NCI-H1105 treated with DMSO at 0.1 percent for 48 hours (cell line): ENCODE data around the gene PHLDB1.

Source experiments
- DNase-seq: peaks from one replicate; lab custom pipeline; 2025; lab: John Stamatoyannopoulos, UW

Gene PHLDB1

DNA sequence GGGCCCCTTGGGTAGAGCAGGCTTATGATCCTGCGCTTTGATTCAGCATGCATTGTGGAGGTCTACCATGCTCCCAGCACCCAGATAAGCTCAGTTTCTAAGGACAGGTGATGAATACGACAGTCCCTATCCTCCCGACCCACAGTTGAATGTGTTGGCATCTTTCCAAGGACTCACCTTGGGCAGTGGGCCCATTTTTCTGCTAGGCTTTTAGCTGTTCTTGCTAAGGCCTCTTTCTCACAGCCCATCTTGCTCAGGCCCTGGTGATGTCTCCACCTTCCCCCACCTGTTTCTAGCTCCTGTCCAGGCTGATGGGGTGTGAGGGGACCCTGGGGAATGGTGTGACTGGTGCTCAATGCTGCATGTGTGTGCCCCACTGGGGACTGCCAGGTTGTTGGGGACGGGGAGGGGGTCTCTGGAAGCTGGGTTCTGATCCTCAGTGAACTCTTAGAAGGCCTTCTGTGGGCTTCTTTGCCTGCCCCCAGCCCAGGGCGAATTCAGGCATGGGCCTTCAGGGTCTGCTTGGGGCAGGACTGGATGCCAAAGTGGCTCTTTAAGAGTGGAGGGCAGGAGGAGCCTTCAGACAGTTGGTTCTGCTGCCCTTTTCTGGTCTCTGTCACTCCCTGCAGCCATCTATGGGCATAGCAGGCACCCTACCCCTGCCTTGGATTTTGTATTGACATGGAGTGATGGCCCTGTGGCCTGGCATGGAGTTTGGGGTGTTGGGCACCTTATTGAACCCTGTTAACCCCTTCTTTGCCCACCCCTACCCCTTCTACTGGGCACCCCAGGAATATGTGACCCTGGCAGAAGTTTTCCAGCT, 33.1 kb downstream of the PHLDB1 start:
- DNase-seq: peak; percentile 92

DNA sequence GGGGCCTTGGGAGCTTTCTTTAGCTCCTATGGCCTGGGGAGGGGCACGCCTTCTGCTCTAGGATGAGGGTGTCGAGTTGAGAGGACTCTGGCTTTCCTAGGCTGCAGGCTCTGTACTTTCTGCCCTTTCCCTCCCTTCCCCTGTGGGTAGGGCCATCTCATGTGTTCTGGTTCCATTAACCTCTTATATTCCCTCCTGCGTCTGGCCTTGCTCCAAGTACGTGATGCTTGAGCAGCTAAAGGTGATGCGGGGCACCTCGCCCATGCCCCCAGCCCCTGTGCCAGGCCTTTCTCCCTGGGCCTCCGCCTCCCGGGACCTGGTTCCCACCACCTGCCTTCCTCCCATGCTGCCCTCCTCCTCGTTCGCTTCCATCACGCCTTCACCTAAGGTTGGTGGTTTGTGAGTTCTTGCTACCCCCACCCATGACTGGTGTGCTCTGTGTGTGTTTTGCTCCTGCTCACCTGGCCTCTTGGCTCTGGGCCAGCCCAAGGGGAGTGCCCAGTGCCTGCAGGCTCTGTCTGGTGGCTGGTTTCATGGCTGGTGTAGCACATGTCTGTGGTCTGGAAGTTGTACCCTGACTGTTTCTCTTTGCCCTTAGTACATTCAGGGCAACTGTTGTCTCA, 34.1 kb downstream of the PHLDB1 start:
- DNase-seq: peak; percentile 99

DNA sequence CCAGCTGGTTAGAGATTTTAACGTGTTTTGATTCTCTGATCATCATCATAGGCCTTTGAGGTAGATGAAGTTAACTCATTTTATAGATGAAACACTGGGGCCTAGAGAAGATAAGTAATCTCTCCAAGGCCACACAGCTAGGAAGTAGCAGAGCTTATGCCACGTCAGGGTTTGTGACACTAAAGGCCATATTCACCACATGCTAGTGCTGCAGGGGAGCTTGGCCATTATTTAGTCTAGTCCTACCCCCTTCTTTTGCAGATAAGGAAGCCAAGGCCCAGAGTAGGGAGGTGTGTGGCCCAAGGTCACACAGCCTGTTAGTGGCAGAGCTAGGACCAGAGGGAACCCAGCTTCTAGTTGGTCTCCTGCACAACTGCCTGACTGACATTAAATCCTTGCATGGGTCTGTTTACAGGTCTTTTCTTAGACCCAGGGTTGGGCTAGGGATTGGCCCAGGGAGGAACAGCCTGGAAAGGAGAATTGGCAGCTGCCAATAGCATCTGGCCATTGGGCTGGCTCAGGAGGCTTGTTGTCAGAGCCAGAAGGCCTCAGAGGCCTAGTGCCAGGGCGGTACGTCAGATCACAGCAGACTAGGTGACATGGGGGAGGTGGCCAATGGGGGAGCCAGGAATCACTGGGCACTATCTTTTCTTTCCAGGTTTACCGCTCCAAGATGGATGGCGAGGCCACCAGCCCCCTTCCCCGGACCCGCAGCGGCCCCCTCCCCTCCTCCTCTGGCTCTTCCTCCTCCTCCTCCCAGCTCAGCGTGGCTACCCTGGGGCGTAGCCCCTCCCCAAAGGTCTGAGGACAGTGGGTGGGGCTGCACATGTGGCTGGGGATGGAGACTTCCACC, 36.0 kb downstream of the PHLDB1 start:
- no peak for DNase-seq

DNA sequence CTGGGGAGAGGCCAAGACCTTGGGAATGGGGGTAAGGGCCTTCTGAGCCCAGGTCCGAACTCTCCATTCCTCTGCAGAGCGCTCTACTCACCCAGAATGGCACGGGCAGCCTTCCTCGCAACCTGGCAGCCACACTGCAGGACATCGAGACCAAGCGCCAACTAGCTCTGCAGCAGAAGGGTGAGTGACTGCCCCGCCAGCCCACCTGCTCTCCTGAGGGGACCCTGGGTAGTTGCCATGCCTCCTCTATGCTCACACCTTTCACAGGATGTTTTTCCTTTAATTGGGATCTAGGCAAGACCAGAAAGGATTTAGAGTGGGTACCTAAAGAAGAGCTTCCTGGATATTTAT, 36.6 kb downstream of the PHLDB1 start:
- DNase-seq: no peak

DNA sequence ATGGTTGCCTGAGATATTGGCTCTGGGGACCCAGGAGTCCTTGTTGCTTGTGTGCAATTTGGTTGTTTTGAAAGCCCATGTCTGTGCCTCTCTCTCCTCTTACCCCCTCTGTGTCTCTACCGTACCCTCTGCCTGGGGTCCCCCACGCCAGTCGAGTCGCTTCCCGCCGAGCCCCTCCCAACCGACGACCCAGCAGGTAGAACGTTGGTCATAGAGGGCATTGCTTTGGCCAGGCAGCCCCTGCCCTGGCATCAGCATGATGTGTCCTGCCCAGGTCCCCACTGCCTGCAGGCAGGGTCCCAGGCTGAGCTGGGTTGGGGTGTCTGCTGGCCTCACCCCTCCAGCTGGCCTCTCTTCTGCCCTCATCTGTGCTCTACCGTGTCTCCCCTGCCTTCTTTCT, 37.1 kb downstream of the PHLDB1 start:
- DNase-seq: no peak

DNA sequence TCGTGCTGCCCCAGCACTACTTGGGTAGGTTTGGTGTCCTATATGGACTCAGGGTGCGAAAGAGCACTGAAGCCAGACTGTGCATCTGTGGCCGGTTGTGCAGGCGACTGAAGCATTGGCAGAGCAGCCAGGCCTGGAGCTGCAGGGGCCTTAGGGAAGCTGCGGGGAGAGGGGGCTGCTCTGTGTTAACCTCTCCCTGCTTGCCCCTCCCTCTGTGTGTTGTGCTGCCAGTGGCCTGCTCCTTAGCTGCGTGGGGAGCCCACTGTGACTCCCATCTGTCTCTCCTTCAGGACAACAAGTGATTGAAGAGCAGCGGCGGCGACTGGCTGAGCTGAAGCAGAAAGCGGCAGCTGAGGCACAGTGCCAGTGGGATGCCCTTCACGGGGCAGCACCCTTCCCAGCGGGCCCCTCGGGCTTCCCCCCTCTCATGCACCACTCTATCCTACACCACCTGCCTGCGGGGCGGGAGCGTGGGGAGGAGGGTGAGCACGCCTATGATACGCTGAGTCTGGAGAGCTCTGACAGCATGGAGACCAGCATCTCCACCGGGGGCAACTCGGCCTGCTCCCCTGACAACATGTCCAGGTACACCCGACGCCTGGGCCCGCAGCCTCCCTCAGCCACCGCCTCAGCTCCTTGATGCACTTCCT, 37.8 kb downstream of the PHLDB1 start:
- no peak for DNase-seq

DNA sequence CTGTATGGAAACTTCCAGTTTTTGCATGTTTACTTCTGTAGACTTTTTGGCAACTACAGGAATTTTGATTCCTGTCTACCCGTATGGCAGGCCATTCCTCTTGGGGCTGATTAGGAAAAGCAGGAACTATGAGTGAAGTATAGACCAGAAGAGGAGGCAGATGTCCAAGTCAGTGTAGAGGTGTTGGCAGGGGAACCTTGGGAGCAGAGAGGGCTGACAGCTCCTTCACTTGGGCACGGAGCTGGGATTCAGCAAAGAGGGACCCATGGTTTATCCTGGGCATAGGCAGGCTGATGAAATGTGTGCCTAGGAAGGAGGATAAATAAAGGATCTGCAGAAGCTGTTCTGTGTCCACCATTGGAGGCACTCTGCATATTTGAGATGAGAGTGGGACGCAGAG, 39.0 kb downstream of the PHLDB1 start:
- DNase-seq: no peak

DNA sequence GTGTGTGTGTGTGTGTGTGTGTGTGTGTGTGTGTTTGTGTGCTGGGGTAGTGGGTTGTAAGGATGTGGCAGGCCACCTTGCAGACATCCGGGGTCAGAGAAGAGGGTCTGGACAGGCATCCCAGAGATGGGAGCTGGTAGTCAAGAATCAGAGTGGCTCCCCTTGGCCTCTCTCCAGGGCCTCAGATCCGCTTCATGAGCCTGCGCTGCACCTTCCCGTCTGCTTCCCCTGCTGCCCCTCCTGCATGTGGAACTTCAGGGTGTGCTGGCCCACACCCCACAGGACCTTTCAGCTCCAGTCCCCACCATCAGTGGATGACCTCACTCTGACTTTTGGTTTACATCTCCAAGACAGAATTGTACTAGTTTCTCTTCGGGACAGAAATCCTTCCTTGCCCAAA, 40.9 kb downstream of the PHLDB1 start:
- no peak for DNase-seq

DNA sequence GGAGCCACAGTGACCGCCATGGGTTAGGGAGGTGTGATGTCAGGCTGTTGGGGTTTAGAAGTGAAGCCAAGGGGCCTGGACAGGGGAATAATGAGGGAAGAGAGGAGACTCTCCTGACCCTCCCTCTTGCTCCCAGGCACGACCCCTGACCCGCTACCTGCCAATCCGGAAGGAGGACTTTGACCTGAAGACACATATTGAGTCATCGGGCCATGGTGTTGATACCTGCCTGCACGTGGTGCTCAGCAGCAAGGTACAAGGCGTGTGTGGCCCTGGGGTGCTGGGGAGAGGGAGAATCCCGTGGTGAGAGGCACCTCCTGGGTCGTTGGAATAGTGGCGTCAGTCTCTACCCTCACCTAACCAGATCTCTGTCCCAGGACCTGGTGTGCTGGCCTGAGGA, 42.5 kb downstream of the PHLDB1 start:
- DNase-seq: no peak

DNA sequence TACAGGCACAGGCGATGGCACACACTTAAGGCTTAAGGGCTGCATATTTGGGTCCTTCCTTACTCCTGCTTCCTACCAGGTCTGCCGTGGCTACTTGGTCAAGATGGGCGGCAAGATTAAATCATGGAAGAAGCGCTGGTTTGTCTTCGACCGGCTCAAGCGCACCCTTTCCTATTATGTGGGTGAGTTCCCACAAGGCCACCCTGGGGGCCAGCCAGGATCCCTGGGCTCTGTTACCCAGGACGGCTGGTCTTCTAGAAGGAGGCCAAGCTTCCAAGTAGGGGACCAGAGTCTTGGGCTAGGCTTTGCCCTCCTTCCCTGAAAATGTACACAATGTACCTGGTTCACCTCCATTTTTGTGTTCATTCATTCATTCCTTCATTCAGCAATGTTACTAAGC, 43.0 kb downstream of the PHLDB1 start:
- no peak for DNase-seq

DNA sequence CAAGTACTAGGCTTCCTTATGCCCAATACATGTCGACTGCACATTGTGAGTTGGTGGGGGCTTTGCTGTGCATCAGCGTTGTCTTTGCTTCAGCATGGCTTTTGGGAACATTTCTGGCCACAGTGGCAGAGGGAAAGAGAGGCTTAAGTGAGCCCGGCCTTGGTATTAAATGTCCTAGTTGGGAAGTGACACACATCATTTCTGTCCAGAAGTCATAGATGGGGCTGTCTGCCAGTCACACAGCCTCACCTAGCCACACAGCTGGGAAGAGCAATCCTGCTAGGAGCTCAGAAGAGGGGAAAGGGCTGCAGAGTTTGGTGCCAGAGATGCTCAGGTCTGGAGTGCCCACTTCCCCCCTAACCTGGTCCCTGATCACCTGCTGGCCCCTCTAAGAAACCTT, 44.4 kb downstream of the PHLDB1 start:
- no peak for DNase-seq

DNA sequence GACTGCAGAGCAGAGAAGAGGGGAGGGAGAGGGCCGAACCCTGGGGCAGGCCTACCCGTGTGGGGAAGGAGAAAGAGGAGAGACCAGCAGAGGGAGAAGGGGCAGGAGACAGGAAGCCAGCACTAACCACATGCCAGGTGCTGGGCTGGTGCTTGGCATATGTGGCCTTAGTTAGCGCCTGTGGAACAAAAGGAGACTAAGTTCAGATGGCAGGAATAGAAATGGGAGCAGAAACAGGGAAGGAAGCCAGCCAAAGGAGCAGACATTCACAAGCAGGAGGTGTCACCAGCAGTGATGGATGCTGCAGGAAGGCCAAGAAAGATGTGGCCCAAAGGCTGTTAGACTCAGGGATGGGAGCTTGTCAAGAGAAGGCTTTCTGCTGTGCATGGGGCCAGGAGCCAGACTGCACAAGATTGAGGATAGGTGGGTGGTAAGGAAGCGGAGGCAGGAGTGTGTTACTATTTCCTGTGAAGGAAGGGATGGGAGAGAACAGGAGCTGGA, 45.3 kb downstream of the PHLDB1 start:
- no peak for DNase-seq

DNA sequence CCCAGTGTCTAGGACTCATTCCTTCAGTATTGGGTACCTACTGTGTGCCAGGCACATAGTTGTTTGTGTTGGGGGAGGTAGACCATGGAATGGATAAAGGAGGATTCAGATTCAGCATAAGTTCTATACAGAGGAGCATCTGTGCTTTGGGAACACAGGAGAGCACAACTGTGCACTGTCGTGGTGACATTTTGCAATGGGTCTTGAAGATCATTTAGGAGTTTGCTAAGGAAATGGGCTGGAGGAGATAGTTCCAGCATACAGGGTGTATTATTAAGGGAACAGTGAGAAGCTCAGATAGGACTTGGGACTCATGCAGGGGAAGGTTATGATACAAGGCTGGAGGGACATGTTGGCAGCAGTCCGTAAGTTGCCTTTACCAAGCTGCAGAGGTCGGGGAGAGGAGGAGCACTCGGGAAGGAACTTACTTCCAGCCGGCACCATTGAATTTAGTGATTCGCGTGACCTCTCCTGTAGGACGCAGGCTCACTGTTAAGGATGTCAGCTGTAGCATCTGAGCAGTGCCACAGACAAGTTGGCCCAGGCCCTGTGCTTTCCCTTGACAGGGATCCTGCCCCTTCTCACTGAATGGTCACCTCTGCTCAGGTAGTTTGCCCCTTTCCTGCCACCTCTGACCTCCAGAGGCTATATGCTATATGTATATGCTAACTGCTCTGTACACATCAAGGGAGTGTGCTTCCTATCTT, 46.4 kb downstream of the PHLDB1 start:
- DNase-seq: no peak

DNA sequence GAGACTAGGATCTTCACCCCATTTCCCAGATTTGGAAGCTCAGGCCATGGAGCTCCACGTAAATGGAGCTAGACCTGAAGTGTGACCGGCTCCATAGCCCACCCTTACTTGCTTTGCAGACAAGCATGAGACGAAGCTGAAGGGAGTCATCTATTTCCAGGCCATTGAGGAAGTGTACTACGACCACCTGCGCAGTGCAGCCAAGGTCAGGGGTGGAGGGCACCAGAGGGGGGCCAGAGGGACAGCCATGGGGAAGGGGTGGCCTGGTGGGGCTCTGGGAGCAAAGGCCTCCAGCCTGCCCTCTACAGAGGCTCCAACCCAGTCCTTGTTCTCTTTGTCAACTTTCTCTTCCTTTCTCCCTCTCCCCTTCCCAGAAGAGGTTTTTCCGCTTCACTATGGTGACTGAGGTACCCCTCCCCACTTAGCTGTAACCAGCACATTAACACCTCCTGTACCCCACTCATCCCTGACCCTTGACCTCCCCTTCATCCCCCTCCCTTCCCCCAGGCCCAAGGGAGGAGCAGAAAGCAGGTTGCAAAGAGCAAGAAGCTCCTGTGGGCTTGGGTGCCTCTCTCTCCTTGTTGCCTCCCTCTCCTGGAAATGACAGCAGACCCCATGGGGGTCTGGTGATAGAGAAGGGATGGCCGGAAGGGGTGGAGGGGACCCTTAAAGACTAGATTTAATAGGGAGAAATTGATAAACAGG, 48.2 kb downstream of the PHLDB1 start:
- DNase-seq: no peak

DNA sequence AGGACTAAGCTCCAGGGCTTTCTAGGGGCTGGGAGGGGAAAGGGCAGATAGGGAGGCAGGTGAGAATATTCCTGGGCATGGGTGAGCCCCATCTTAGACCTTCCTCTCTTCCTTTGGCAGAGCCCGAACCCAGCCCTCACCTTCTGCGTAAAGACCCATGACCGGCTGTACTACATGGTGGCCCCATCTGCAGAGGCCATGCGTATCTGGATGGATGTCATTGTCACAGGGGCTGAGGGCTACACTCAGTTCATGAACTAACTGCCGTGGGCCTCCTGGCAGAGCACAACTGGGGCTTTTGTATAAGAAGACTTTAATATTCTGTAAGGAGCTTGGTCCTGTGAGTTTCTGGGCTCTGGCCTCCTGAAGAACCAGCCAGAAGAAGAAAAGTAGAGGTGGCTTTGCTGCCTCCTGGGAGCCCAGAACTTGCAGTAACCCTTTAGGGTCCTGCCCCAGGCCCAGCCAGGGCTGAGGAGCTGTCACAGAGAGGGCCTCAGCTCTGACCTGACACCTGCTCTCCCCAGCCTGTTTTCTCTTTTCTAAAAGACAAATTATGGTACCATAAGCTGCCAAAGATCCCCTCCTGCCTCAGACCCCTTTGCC, 49.2 kb downstream of the PHLDB1 start:
- DNase-seq: no peak

DNA sequence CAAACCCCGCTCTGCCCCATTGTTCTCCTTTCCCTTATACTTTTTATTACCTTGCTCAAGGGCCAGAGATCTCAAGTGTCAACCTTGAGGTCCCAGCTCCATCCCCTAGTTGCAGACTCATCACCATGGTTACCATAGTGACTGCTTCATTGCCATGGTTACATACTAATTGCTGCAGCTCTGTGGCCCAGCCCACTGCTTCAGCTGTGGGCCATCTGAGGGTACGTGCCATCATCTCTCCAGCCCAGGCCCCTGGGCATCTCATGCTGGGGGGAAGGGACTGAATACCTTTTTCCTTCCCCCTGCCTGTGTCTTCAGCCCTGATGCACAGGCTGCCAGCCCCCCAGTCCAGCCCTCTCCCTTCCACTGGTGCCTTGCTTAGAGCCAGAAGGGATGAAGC, 49.8 kb downstream of the PHLDB1 start:
- peak; percentile 83 for DNase-seq

DNA sequence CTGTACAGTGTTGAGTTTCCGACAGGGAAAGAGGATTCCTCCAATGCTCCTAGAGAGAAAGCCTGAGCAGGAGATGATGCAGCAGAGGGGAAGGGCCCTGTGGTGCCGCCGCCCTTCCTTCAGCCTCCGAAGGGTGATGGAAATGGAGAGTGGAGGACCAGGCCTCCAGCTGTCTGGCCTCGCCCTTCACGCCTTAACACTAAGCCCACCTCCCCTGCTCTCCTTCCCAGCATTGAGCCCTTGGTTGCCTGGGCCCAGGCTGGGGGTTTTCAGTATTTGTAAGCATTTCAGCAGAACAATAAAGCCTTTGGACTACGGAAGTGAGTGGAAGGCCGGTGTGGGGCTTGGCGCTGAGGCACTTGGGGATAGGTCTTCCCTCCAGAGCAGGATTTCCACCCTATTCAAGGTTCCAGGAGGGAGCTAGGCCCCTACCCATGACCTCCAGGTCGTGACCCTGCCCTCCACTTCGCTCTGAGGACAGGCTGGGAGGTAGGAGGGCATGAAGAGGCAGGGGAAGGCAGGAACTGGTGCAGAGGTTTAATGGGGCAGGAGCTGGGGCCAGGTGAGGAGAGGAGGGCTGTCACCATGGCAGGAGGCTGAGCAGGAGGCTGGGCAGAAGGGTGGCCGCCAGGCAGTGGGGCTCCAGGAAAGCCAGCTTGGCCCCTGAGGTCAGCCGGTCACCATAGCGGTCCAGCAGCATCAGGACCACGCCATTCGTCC, 50.5 kb downstream of the PHLDB1 start:
- DNase-seq: no peak

DNA sequence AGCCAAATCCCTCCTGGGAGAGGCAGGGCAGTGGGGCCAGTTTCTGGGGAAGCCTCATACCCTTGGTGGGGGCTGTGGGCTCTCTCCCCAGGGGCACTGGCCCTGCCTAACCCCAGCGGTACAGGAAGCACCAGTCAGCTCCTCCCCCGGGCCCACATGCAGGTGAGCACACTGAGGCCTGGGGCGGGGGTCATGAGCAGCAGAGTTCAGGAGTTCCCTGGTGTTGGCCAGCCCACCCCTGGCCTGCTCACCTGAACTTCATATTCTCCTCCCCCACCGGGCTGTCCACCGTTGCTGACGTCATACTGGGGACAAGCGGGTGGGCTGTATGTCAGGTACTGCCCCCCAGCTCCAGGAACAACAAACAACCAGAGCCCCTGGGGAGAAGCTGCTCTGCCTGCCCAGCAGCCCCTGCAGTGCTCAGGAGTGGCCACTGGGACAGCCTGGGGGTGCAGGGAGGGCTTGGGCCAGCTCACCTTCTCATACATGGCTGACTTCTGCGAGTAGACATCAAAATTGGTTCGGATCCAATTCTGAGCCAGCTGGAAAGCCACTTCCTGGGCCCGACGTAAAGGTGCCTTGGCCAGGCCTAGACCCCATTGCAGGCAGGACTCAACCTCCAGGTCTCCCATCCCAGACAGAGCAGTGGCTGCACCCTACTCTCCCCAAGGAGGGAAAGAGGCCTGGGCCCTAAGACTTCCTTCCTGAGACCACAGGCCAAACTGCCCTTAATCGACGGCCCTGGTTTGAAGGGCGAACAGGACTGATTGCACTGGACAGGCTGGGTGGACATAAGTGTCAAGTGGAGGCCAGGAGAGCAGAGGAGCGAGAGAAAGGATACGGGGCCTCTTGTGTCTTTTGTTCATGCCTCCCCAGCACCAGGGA, 51.3 kb downstream of the PHLDB1 start:
- no peak for DNase-seq
